Muscle of leg (tissue), 11 donors: Measurements from ENCODE around the gene DNPEP. TPM values are rescaled to one million over a fixed set of nuclear protein-coding genes. Genes with fewer than 3 reads are reported as not detected.
"Not testable (repeated sequence)": the region's sequence is repeated elsewhere in the genome, so short reads cannot be mapped to it uniquely, and the experiment has no call there.

Experiments used
- DNase-seq: peaks from one replicate; pipeline ENCODE4 v3.0.0; 2013
- H3K27ac ChIP-seq: one replicate; pipeline ENCODE4 v1.5.1; 2013; ENCODE audit warnings: mild to moderate bottlenecking, low read length, control low read depth
- H3K27me3 ChIP-seq: one replicate; pipeline ENCODE4 v1.6.1; 2013; ENCODE audit warnings: low read length; ENCODE audit not compliant: control insufficient read depth, insufficient read depth
- H3K36me3 ChIP-seq: one replicate; pipeline ENCODE4 v1.6.1; 2013; ENCODE audit warnings: low read length; ENCODE audit not compliant: control insufficient read depth, insufficient read depth
- H3K4me1 ChIP-seq: one replicate; pipeline ENCODE4 v1.6.1; 2013; ENCODE audit warnings: low read length; ENCODE audit not compliant: control insufficient read depth, insufficient read depth
- H3K4me3 ChIP-seq: one replicate; pipeline ENCODE4 v1.5.1; 2013; ENCODE audit warnings: low read length, control low read depth
- H3K9me3 ChIP-seq: replicated peaks from 2 replicates; pipeline ENCODE4 v1.6.1; 2013; ENCODE audit warnings: low read depth, low read length; ENCODE audit not compliant: control insufficient read depth
- WGBS: methylation state at CpG from one replicate; pipeline ENCODE4 v1.1.5; 2013; ENCODE audit warnings: missing lambda C conversion rate; ENCODE audit not compliant: insufficient coverage; 5-methylcytosine and 5-hydroxymethylcytosine counted together
- polyA plus RNA-seq, 8 donors: library from polyadenylated mRNA; unstranded; fragments of 120-200 nt; gene quantifications; one replicate each; pipeline versions ENCODE4 v1.2.1 to v1.2.3, GENCODE V29; 2013; ENCODE audit warnings: inconsistent platforms in 1 of 8, low replicate concordance in 1 of 8; ENCODE audit not compliant: insufficient read length in 8 of 8, insufficient read depth in 1 of 8
- total RNA-seq: library from RNA; stranded (reverse); fragments of 120-200 nt; gene quantifications from one replicate; pipeline ENCODE4 v1.2.4, GENCODE V29; 2013

DNPEP gene
- total and polyA plus RNA-seq, 9 donors, result 24.5 to 48.5 (median 39.3) TPM

DNA sequence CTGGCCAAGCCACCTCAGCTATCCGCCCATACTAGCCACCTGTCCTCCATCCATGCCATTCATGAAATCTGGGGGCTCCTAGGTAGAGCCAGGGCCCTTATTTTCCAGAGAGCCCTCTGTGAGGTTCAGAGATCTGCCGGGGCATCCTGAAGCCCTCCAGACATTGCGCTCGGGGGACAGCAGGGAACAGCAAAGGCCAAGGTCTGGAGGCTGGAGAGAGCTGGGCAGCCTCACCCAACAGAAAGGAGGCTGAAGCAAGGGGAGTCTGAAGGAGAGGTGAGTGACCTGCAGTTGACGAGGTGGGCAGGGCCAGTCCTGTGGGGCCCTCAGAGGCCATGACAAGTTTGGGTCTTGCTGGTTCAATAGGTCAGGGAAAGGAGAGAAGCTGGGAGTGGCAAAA is 21.9 kb upstream of the DNPEP start:
- Histone ChIP-seq H3K4me1 (peaks cover 53% of the 10 kb centered on the region), H3K4me3 (no peak overlapping the region), H3K9me3 (no peaks in the 10 kb centered on the region), H3K27me3 (peaks cover 2% of the 10 kb centered on the region), H3K27ac (peak overlapping the region; percentile 47), H3K36me3 (no peaks in the 10 kb centered on the region)
- DNase-seq, result no peak
- WGBS, result 79% methylated on average over 5 of the region's 5 CpGs

DNA sequence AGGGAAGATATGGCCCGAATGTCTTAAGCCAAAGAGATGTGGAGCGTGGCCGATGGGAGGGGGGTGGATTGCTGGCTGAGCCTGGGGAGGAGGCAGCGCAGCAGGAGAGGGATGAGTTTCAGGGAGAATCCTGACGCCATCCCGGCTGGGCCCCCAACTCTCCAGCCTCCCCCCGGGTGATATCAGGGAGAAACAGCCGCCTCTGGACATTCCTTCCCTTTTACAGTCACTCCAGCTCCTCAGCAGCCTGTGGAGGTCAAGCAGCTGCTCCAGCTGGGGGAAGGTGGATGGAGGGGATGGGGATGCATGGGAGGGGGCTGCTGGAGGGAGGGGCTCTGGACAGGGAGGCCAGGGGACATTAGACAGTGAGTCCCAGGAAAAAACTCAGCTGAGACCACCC is 20.9 kb upstream of the DNPEP start:
- Histone ChIP-seq H3K9me3 (no peaks in the 10 kb centered on the region), H3K36me3 (no peaks in the 10 kb centered on the region), H3K27me3 (peaks cover 2% of the 10 kb centered on the region), H3K27ac (peak overlapping the region; percentile 13), H3K4me1 (peaks cover 63% of the 10 kb centered on the region), H3K4me3 (no peak overlapping the region)
- no CpG with 5 or more reads among the region's 8 CpGs for WGBS
- no peak for DNase-seq

DNA sequence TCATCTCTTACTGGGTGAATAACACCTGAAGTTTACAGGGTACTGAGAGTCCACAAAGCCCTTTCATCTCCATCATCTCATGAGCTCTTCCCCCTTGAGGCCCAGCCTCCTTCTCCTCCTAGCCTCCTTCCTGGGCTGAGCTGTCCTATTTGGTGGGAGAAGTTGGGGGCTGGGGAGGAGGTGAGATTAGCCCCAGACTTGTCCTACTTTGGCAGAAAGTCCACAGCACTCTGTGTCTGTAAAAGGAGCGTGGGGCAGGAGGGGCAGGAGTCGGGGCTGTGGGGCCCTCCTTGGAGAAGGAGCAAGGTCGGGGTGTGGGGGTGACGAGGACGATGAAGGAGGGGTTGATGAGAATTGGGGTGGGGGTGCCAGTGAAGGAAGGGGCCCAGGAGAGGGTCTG is 20.5 kb upstream of the DNPEP start:
- no peak for DNase-seq
- 53% methylated on average over 5 of the region's 5 CpGs for WGBS
- Histone ChIP-seq H3K36me3 (no peaks in the 10 kb centered on the region), H3K4me1 (peaks cover 64% of the 10 kb centered on the region), H3K27ac (peak overlapping the region; percentile 13), H3K4me3 (no peak overlapping the region), H3K27me3 (peaks cover 2% of the 10 kb centered on the region), H3K9me3 (no peaks in the 10 kb centered on the region)

DNA sequence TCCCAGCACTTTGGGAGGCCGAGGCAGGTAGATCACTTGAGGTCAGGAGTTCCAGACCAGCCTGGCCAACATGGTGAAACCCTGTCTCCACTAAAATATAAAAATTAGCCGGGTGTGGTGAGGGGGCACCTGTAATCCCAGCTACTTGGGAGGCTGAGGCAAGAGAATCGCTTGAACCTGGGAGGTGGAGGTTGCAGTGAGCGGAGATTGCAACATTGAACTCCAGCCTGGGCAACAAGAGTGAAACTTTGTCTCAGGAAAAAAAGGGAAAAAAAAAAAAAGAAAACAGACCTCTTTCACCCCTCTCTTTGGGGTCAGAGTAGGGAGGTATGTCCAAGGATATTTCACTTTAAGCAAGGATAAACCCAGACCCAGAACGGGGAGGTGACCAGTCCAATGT is 19.6 kb upstream of the DNPEP start:
- H3K36me3 ChIP-seq, H3K27me3 ChIP-seq, H3K9me3 ChIP-seq, DNase-seq, H3K4me3 ChIP-seq: not testable (repeated sequence)
- WGBS, result 100% methylated on average over 1 of the region's 5 CpGs
- peak overlapping the region; percentile 99 for H3K27ac ChIP-seq
- peaks cover 64% of the 10 kb centered on the region for H3K4me1 ChIP-seq

DNA sequence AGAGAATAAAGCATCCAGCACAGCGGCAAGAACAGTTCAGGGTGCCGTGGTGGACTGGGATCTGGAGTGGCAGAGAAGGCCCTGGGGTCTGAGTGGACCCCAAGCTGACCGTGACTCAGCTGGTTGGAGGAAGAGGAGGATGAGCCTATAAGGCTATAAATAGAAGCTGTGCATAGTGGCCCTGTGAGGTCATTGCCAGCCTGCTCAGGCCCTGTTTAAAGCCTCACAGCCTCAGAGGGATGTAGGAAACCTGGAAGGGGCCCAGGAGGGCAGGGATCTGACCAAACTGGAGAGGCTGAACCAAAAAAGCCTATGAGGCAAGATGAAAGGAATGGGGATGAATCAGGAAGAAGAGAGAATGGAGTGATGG is 19.1 kb upstream of the DNPEP start:
- Histone ChIP-seq H3K9me3 (no peaks in the 10 kb centered on the region), H3K4me3 (no peak overlapping the region), H3K4me1 (peaks cover 64% of the 10 kb centered on the region), H3K36me3 (no peaks in the 10 kb centered on the region), H3K27ac (peak overlapping the region; percentile 99), H3K27me3 (peaks cover 2% of the 10 kb centered on the region)
- 66% methylated on average over 3 of the region's 3 CpGs for WGBS
- peak; percentile 74 for DNase-seq

DNA sequence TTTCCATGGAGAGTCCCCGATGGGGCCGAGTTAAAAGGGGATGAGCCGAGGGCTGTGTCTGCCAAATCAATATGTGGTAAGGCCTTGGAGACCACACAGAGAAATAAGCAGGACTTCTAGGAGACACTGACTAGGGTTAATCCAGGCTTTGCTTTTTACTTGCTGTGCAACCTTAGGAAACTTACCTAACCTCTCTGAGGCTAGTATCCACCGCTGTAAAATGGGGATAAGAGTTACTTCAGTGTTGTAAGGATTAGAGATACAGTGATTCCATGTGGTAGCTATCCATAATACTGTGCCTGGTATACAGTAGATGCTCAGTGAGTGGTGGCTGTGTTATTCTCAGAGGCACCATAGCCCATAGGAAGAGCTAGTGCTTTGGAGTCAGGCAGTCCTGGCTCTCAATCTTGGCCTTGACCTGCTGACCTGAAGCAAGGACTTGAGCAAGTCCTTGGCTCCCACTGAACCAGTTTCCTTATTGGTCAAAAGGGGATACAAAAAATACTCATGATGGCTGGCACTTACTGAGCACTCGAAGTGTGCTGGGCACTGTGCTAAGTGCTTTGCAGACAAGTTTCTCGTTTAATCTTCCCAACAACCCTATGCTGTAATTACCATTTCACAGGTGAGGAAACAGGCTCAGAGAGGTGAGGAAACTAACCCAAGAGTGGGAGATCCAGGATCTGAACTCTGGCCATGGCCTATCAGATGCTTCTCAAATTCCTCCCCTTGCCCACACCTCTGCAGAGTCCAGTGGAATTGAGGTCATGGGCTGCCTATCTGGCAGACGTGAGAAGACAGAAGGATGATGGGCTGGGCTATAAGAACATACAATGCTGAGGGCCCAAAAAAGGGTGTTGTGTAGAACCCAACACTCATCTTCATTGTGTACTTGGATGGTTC is 18.5 kb upstream of the DNPEP start:
- peak overlapping the region; percentile 99 for H3K27ac ChIP-seq
- no peak overlapping the region for H3K4me3 ChIP-seq
- H3K27me3 ChIP-seq, result peaks cover 2% of the 10 kb centered on the region
- no peaks in the 10 kb centered on the region for H3K9me3 ChIP-seq
- 53% methylated on average over 2 of the region's 7 CpGs for WGBS
- H3K36me3 ChIP-seq, result no peaks in the 10 kb centered on the region
- H3K4me1 ChIP-seq, result peaks cover 64% of the 10 kb centered on the region
- DNase-seq, result no peak

DNA sequence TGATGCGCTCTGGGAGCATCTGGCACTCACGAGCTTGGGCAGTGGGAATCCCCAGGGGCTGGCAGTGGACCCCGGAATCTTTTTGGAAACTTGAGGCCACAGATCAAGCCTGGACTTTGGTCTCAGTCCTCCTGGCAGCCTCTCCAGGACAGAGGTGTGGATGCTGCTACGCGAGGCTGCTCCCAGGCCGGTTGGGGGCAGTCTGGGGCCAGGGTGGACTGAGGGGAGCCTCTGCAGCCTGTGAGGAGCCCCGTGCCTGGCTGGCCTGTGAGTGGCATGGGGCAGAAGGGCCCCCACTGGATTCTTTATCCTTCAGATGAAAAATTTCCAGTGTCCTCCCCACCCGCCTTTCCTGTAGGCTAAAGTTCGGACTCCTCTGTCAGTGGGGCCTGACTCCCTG is 17.7 kb upstream of the DNPEP start:
- Histone ChIP-seq H3K4me1 (peaks cover 64% of the 10 kb centered on the region), H3K27me3 (peaks cover 2% of the 10 kb centered on the region), H3K4me3 (no peak overlapping the region), H3K27ac (peak overlapping the region; percentile 99), H3K36me3 (no peaks in the 10 kb centered on the region), H3K9me3 (no peaks in the 10 kb centered on the region)
- 53% methylated on average over 7 of the region's 9 CpGs for WGBS
- peak; percentile 45 for DNase-seq

DNA sequence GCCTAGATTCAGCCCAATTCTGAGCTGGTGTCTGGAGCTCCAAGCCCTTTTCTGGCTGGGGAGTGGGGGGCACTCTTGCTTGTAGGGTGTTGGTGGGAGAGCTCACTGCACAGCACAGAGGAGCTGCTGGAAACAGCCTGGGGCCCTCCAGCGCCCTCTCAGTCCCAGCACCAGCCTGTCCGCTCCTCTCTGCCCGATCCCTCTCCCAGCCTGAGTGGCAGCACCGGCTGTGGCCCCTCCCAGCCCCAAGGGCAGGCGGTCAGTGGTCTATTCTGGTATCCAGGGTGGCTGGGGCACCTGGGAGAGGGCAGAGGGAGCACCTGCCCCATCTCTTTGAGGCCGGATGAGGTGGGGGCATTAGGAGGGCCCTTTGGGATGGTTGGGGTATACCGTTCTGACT is 17.2 kb upstream of the DNPEP start:
- Histone ChIP-seq H3K27ac (peak overlapping the region; percentile 99), H3K36me3 (no peaks in the 10 kb centered on the region), H3K27me3 (peaks cover 2% of the 10 kb centered on the region), H3K4me1 (peaks cover 62% of the 10 kb centered on the region), H3K4me3 (peak overlapping the region; percentile 29), H3K9me3 (no peaks in the 10 kb centered on the region)
- 59% methylated on average over 4 of the region's 7 CpGs for WGBS
- peak; percentile 82 for DNase-seq

DNA sequence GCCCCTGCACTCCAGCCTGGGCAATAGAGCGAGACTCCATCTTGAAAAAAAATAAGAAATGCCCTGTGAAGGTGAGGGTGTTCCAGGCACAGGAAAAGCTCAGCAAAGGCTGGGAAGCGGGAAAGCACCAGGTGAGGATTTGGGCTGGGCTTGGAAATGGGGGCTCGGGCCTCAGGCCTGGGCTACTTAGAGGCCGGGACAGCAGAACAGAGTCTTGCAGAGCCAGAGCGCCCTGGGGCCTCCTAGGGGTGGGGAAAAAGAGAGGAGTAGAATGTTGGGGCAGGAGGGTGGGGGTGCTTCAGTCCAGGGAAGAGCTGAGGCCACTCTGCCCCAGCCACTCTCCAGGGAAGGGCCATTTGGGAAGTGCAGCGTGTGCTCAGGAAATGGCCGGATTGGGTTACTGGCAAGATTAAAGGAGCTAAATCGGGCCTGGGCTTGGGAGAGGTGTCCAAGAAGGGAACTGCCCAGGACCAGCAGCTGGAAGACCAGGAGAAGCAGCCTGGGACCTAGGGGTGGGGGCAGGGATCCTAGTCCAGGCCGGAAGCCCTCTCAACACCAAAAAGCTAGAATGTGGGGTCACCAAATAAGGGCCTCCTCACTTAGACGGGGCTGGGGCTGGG is 16.7 kb upstream of the DNPEP start:
- no peaks in the 10 kb centered on the region for H3K36me3 ChIP-seq
- H3K27ac ChIP-seq, result peak overlapping the region; percentile 99
- peaks cover 2% of the 10 kb centered on the region for H3K27me3 ChIP-seq
- peak overlapping the region; percentile 29 for H3K4me3 ChIP-seq
- no peaks in the 10 kb centered on the region for H3K9me3 ChIP-seq
- H3K4me1 ChIP-seq, result peaks cover 58% of the 10 kb centered on the region
- peak; percentile 85 for DNase-seq
- WGBS, result 45% methylated on average over 10 of the region's 10 CpGs

DNA sequence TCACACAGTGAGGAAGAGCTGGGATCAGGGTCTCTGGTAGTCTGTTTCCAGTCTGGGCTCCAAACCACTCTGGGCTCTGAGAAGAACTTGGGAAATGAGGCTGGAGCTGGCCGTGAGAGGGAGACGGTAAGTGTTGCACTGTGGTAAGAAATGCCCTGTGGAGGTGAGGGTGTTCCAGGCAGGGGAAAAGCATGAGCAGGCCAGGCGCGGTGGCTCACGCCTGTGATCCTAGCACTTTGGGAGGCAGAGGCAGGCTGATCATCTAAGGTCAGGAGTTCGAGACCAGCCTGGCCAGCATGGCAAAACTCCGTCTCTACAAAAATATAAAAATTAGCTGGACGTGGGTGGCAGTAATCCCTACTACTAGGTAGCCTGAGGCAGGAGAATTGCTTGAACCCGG is 16.1 kb upstream of the DNPEP start:
- Histone ChIP-seq H3K27me3 (no peaks in the 10 kb centered on the region), H3K4me1 (peaks cover 53% of the 10 kb centered on the region)

More for the DNA sequence above, 16.1 kb upstream of the DNPEP start:
- H3K27ac ChIP-seq, result peak overlapping the region; percentile 99
- DNase-seq, result no peak
- no peaks in the 10 kb centered on the region for H3K9me3 ChIP-seq
- 92% methylated on average over 7 of the region's 9 CpGs for WGBS
- H3K4me3 ChIP-seq, result no peak overlapping the region
- no peaks in the 10 kb centered on the region for H3K36me3 ChIP-seq
